HEK293 (cell line): ENCODE measurements around the gene TSHZ3.
A peak's percentile ranks its signal among the peaks of the same experiment; 100 is the strongest.

Source experiments
- GLI2 ChIP-seq: fragments of 450-650 bp; formaldehyde crosslinking; IDR thresholded peaks from 2 replicates; pipeline ENCODE4; 2017; ENCODE audit warnings: missing biosample characterization, missing genetic modification characterization, low read depth, borderline replicate concordance
- OSR2 ChIP-seq: fragments of 450-650 bp; formaldehyde crosslinking; IDR thresholded peaks from 2 replicates; pipeline ENCODE4 v1.5.1; 2016; ENCODE audit warnings: missing biosample characterization, missing genetic modification characterization
- OVOL3 ChIP-seq: fragments of 450-650 bp; formaldehyde crosslinking; IDR thresholded peaks from 2 replicates; pipeline ENCODE4 v1.5.1; 2016; ENCODE audit warnings: missing biosample characterization, missing genetic modification characterization
- PRDM6 ChIP-seq: fragments of 450-650 bp; formaldehyde crosslinking; IDR thresholded peaks from 2 replicates; pipeline ENCODE4 v1.5.1; 2017; ENCODE audit warnings: missing biosample characterization, missing genetic modification characterization
- SCRT2 ChIP-seq: fragments of 450-650 bp; formaldehyde crosslinking; IDR thresholded peaks from 2 replicates; pipeline ENCODE4 v1.5.1; 2016; ENCODE audit warnings: missing biosample characterization, missing genetic modification characterization
- ZBTB20 ChIP-seq: fragments of 450-650 bp; formaldehyde crosslinking; IDR thresholded peaks from 2 replicates; pipeline ENCODE4 v1.5.1; 2016; ENCODE audit warnings: missing biosample characterization, missing genetic modification characterization
- ZBTB21 ChIP-seq: fragments of 450-650 bp; formaldehyde crosslinking; IDR thresholded peaks from 2 replicates; pipeline ENCODE4 v1.5.1; 2017; ENCODE audit warnings: missing biosample characterization, missing genetic modification characterization
- ZEB2 ChIP-seq: fragments of 450-650 bp; formaldehyde crosslinking; IDR thresholded peaks from 2 replicates; pipeline ENCODE4 v1.5.1; 2016; ENCODE audit warnings: missing biosample characterization, missing genetic modification characterization
- ZFP69B ChIP-seq: fragments of 450-650 bp; formaldehyde crosslinking; IDR thresholded peaks from 2 replicates; pipeline ENCODE4 v1.5.1; 2016; ENCODE audit warnings: missing biosample characterization, missing genetic modification characterization
- ZNF10 ChIP-seq: fragments of 450-650 bp; formaldehyde crosslinking; IDR thresholded peaks from 2 replicates; pipeline ENCODE4 v1.5.1; 2017; ENCODE audit warnings: missing biosample characterization, missing genetic modification characterization
- ZNF140 ChIP-seq: fragments of 450-650 bp; formaldehyde crosslinking; IDR thresholded peaks from 2 replicates; pipeline ENCODE4 v1.5.1; 2016; ENCODE audit warnings: missing biosample characterization, missing genetic modification characterization
- ZNF16 ChIP-seq: fragments of 450-650 bp; formaldehyde crosslinking; IDR thresholded peaks from 2 replicates; pipeline ENCODE4 v1.5.1; 2016; ENCODE audit warnings: low read depth, missing biosample characterization, missing genetic modification characterization
- ZNF24 ChIP-seq: fragments of 450-650 bp; formaldehyde crosslinking; IDR thresholded peaks from 2 replicates; pipeline ENCODE4 v1.5.1; 2016; ENCODE audit warnings: missing biosample characterization, missing genetic modification characterization
- ZNF404 ChIP-seq: fragments of 450-650 bp; formaldehyde crosslinking; IDR thresholded peaks from 2 replicates; pipeline ENCODE4 v1.5.1; 2017; ENCODE audit warnings: missing biosample characterization, missing genetic modification characterization
- ZNF449 ChIP-seq: fragments of 450-650 bp; formaldehyde crosslinking; IDR thresholded peaks from 2 replicates; pipeline ENCODE4 v1.5.1; 2017; ENCODE audit warnings: missing biosample characterization, mild to moderate bottlenecking, missing genetic modification characterization, moderate library complexity
- ZNF488 ChIP-seq: fragments of 450-650 bp; formaldehyde crosslinking; IDR thresholded peaks from 2 replicates; pipeline ENCODE4 v1.5.1; 2016; ENCODE audit warnings: missing biosample characterization, missing genetic modification characterization
- ZNF600 ChIP-seq: fragments of 450-650 bp; formaldehyde crosslinking; IDR thresholded peaks from 2 replicates; pipeline ENCODE4 v1.5.1; 2016; ENCODE audit warnings: missing biosample characterization, missing genetic modification characterization
- ZNF623 ChIP-seq: fragments of 450-650 bp; formaldehyde crosslinking; IDR thresholded peaks from 2 replicates; pipeline ENCODE4 v1.5.1; 2016; ENCODE audit warnings: missing biosample characterization, missing genetic modification characterization
- ZNF843 ChIP-seq: fragments of 450-650 bp; formaldehyde crosslinking; IDR thresholded peaks from 2 replicates; pipeline ENCODE4 v1.5.1; 2016; ENCODE audit warnings: missing biosample characterization, missing genetic modification characterization
- ZXDB ChIP-seq: fragments of 450-650 bp; formaldehyde crosslinking; IDR thresholded peaks from 2 replicates; pipeline ENCODE4 v1.5.1; 2016; ENCODE audit warnings: missing biosample characterization, missing genetic modification characterization
- TF ChIP-seq, protein P1 (sequence below): fragments of 450-650 bp; formaldehyde crosslinking; IDR thresholded peaks from 2 replicates; pipeline ENCODE4 v1.5.1; 2016; ENCODE audit warnings: missing biosample characterization, missing genetic modification characterization, borderline replicate concordance
- TF ChIP-seq, protein P2 (sequence below): fragments of 450-650 bp; formaldehyde crosslinking; IDR thresholded peaks from 2 replicates; pipeline ENCODE4 v1.5.1; 2016; ENCODE audit warnings: missing biosample characterization, missing genetic modification characterization, borderline replicate concordance
- TF ChIP-seq, protein P3 (sequence below): fragments of 450-650 bp; formaldehyde crosslinking; IDR thresholded peaks from 2 replicates; pipeline ENCODE4 v1.5.1; 2016; ENCODE audit warnings: missing biosample characterization, missing genetic modification characterization

The TSHZ3 gene

DNA sequence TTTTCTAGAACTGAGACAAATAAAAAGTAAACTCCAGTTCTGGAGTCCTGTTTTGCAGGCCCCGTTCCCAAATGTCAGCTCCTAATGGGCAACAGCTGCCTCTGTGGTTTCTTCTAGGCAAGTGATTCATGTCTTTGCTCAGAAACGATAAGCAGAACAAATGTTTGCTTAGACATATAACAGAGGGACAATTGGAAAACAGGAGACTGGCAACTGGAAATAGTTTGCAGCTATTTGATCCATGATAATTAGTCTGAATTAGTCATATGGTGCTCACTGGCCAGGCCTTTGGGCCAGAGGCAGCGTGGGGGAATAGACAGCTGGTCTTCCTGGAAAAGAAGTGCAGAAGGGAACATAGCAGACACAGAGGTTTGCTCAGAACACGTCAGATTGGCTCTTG, 29.2 kb upstream of the TSHZ3 start (continued):
- TF ChIP-seq, protein P1, sequence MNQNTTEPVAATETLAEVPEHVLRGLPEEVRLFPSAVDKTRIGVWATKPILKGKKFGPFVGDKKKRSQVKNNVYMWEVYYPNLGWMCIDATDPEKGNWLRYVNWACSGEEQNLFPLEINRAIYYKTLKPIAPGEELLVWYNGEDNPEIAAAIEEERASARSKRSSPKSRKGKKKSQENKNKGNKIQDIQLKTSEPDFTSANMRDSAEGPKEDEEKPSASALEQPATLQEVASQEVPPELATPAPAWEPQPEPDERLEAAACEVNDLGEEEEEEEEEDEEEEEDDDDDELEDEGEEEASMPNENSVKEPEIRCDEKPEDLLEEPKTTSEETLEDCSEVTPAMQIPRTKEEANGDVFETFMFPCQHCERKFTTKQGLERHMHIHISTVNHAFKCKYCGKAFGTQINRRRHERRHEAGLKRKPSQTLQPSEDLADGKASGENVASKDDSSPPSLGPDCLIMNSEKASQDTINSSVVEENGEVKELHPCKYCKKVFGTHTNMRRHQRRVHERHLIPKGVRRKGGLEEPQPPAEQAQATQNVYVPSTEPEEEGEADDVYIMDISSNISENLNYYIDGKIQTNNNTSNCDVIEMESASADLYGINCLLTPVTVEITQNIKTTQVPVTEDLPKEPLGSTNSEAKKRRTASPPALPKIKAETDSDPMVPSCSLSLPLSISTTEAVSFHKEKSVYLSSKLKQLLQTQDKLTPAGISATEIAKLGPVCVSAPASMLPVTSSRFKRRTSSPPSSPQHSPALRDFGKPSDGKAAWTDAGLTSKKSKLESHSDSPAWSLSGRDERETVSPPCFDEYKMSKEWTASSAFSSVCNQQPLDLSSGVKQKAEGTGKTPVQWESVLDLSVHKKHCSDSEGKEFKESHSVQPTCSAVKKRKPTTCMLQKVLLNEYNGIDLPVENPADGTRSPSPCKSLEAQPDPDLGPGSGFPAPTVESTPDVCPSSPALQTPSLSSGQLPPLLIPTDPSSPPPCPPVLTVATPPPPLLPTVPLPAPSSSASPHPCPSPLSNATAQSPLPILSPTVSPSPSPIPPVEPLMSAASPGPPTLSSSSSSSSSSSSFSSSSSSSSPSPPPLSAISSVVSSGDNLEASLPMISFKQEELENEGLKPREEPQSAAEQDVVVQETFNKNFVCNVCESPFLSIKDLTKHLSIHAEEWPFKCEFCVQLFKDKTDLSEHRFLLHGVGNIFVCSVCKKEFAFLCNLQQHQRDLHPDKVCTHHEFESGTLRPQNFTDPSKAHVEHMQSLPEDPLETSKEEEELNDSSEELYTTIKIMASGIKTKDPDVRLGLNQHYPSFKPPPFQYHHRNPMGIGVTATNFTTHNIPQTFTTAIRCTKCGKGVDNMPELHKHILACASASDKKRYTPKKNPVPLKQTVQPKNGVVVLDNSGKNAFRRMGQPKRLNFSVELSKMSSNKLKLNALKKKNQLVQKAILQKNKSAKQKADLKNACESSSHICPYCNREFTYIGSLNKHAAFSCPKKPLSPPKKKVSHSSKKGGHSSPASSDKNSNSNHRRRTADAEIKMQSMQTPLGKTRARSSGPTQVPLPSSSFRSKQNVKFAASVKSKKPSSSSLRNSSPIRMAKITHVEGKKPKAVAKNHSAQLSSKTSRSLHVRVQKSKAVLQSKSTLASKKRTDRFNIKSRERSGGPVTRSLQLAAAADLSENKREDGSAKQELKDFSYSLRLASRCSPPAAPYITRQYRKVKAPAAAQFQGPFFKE, result no peak
- TF ChIP-seq ZNF449 (peak; percentile 28; the same call in 1 of the 2 replicates), ZNF140 (no peak), ZXDB (tag by site-specific recombination) (peak; percentile 31; the same call in 1 of the 2 replicates), ZFP69B (tag by site-specific recombination) (0 out of 2 replicates have a peak, but pooled peaks have one; percentile 30), PRDM6 (tag by site-specific recombination) (peak; percentile 56), ZNF623 (tag by site-specific recombination) (no peak), OVOL3 (tag by site-specific recombination) (no peak), ZNF10 (tag by site-specific recombination) (no peak), ZNF16 (tag by site-specific recombination) (no peak), ZNF488 (peak; percentile 18; the same call in 1 of the 2 replicates), ZNF24 (peak; percentile 53; the same call in 1 of the 2 replicates), ZNF404 (tag by site-specific recombination) (no peak), ZNF600 (tag by site-specific recombination) (peak; percentile 69), SCRT2 (tag by site-specific recombination) (0 out of 2 replicates have a peak, but pooled peaks have one; percentile 14), OSR2 (tag by site-specific recombination) (peak; percentile 82), GLI2 (tag by site-specific recombination) (peak; percentile 82; the same call in 1 of the 2 replicates), ZBTB20 (tag by site-specific recombination) (no peak), ZNF843 (tag by site-specific recombination) (peak; percentile 82), ZBTB21 (tag by site-specific recombination) (no peak), ZEB2 (peak; percentile 95)
- TF ChIP-seq, protein P2, sequence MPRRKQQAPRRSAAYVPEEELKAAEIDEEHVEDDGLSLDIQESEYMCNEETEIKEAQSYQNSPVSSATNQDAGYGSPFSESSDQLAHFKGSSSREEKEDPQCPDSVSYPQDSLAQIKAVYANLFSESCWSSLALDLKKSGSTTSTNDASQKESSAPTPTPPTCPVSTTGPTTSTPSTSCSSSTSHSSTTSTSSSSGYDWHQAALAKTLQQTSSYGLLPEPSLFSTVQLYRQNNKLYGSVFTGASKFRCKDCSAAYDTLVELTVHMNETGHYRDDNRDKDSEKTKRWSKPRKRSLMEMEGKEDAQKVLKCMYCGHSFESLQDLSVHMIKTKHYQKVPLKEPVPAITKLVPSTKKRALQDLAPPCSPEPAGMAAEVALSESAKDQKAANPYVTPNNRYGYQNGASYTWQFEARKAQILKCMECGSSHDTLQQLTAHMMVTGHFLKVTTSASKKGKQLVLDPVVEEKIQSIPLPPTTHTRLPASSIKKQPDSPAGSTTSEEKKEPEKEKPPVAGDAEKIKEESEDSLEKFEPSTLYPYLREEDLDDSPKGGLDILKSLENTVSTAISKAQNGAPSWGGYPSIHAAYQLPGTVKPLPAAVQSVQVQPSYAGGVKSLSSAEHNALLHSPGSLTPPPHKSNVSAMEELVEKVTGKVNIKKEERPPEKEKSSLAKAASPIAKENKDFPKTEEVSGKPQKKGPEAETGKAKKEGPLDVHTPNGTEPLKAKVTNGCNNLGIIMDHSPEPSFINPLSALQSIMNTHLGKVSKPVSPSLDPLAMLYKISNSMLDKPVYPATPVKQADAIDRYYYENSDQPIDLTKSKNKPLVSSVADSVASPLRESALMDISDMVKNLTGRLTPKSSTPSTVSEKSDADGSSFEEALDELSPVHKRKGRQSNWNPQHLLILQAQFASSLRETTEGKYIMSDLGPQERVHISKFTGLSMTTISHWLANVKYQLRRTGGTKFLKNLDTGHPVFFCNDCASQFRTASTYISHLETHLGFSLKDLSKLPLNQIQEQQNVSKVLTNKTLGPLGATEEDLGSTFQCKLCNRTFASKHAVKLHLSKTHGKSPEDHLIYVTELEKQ (tag by site-specific recombination), result peak; percentile 62; the same call in 1 of the 2 replicates
- TF ChIP-seq, protein P3, sequence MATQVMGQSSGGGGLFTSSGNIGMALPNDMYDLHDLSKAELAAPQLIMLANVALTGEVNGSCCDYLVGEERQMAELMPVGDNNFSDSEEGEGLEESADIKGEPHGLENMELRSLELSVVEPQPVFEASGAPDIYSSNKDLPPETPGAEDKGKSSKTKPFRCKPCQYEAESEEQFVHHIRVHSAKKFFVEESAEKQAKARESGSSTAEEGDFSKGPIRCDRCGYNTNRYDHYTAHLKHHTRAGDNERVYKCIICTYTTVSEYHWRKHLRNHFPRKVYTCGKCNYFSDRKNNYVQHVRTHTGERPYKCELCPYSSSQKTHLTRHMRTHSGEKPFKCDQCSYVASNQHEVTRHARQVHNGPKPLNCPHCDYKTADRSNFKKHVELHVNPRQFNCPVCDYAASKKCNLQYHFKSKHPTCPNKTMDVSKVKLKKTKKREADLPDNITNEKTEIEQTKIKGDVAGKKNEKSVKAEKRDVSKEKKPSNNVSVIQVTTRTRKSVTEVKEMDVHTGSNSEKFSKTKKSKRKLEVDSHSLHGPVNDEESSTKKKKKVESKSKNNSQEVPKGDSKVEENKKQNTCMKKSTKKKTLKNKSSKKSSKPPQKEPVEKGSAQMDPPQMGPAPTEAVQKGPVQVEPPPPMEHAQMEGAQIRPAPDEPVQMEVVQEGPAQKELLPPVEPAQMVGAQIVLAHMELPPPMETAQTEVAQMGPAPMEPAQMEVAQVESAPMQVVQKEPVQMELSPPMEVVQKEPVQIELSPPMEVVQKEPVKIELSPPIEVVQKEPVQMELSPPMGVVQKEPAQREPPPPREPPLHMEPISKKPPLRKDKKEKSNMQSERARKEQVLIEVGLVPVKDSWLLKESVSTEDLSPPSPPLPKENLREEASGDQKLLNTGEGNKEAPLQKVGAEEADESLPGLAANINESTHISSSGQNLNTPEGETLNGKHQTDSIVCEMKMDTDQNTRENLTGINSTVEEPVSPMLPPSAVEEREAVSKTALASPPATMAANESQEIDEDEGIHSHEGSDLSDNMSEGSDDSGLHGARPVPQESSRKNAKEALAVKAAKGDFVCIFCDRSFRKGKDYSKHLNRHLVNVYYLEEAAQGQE (tag by site-specific recombination), result no peak
